K562 (cell line): ENCODE results near the gene AGO1. TPM values are rescaled to one million over a fixed set of nuclear protein-coding genes. Genes with fewer than 3 reads are reported as not detected.

Experiments used
- ATAC-seq: fragments of 200-7000 bp; cut with Tn5 transposase; 3 replicates; pipeline ENCODE4 v1.9.1; 2020; ENCODE audit warnings: moderate library complexity
- BruUV-seq: library from RNA; stranded (reverse); fragments of 400-500 nt; replicated peaks from 2 replicates; lab custom pipeline; 2021; lab: Mats Ljungman, UMichigan
- CTCF ChIA-PET: fragments of 300-600 bp; formaldehyde crosslinking; extraction: SDS; loops from one replicate; lab custom pipeline; 2021; ENCODE audit warnings: low intra/inter-chr PET ratio; lab: Yijun Ruan, JAX
- POLR2A ChIA-PET: fragments of 300-600, 350-650 bp; sonication (Branson Sonifier 250); formaldehyde crosslinking; extraction: SDS; loops from one replicate; lab custom pipeline; 2021; ENCODE audit warnings: antibody characterized with exemption, inconsistent platforms; lab: Yijun Ruan, JAX
- DNase-seq, 4 experiments: peaks; one replicate each; pipeline versions ENCODE4 v3.0.0 to v3.0.0-alpha.2; 2011 to 2018; ENCODE audit warnings: low spot score in 3 of 4, mixed read lengths in 3 of 4; ENCODE audit errors: extremely low read depth in 1 of 4
- FAIRE-seq: peaks from 2 replicates; lab custom pipeline; 2011; peaks lifted over from hg19 to GRCh38; lab: Jason Lieb, UNC
- H2AFZ ChIP-seq: 2 replicates; pipeline ENCODE4 v1.6.0; 2011; ENCODE audit warnings: low read depth, low read length, control low read depth, inconsistent platforms
- H3K27ac ChIP-seq: fragments of 200-600 bp; 3 replicates; pipeline ENCODE4 v1.8.0; 2011; ENCODE audit warnings: low read depth, mild to moderate bottlenecking, control low read depth, inconsistent platforms, low read length, moderate library complexity, mixed read lengths; ENCODE audit errors: extremely low read depth
- H3K27me3 ChIP-seq, 2 experiments: fragments of 300-600 bp in 1 of 2; 2 replicates in 1 of 2; 3 replicates in 1 of 2; pipeline versions ENCODE4 v1.6.0 to v1.8.0; 2011; ENCODE audit warnings: inconsistent platforms in 2 of 2, low read length in 2 of 2, mild to moderate bottlenecking in 1 of 2, mixed read lengths in 1 of 2, moderate library complexity in 1 of 2; ENCODE audit not compliant: control insufficient read depth in 2 of 2, insufficient read depth in 2 of 2
- H3K36me3 ChIP-seq: fragments of 300-600 bp; 3 replicates; pipeline ENCODE4 v1.8.0; 2011; ENCODE audit warnings: mild to moderate bottlenecking, low read length, inconsistent platforms; ENCODE audit not compliant: control insufficient read depth, insufficient read depth
- H3K4me1 ChIP-seq, 2 experiments: fragments of 200-600 bp in 1 of 2; replicated peaks in 1 of 2; 2 replicates in 1 of 2; 3 replicates in 1 of 2; pipeline versions ENCODE4 v1.5.1 to v1.8.0; 2011; ENCODE audit warnings: inconsistent platforms in 2 of 2, low read length in 2 of 2, mild to moderate bottlenecking in 1 of 2, mixed read lengths in 1 of 2, moderate library complexity in 1 of 2; ENCODE audit not compliant: control insufficient read depth in 2 of 2, insufficient read depth in 2 of 2
- H3K4me2 ChIP-seq: 2 replicates; pipeline ENCODE4 v1.6.1; 2011; ENCODE audit warnings: low read length, control low read depth, inconsistent platforms, mixed read lengths; ENCODE audit not compliant: insufficient read depth
- H3K4me3 ChIP-seq: fragments of 200-600 bp; sonication (generic), shearing (Covaris generic); 2 replicates; pipeline ENCODE4 v1.5.1; 2016; ENCODE audit warnings: control low read depth, inconsistent platforms
- H3K79me2 ChIP-seq: fragments of 200-600 bp; 3 replicates; pipeline ENCODE4 v1.8.0; 2011; ENCODE audit warnings: low read length, inconsistent platforms; ENCODE audit not compliant: control insufficient read depth, insufficient read depth
- H3K9ac ChIP-seq, 2 experiments: 2 replicates each; pipeline versions ENCODE4 v1.6.0 to v1.6.1; 2011; ENCODE audit warnings: low read depth in 2 of 2, low read length in 2 of 2, control low read depth in 1 of 2, inconsistent platforms in 1 of 2, mild to moderate bottlenecking in 1 of 2, mixed read lengths in 1 of 2; ENCODE audit not compliant: insufficient read depth in 1 of 2
- H3K9me1 ChIP-seq: one replicate; pipeline ENCODE4 v1.6.0; 2011; ENCODE audit warnings: inconsistent platforms, mild to moderate bottlenecking, low read length, moderate library complexity; ENCODE audit not compliant: control insufficient read depth, insufficient read depth
- H3K9me3 ChIP-seq: replicated peaks from 2 replicates; pipeline ENCODE4 v1.5.1; 2011; ENCODE audit warnings: low read depth, low read length, inconsistent platforms; ENCODE audit not compliant: control insufficient read depth, insufficient read depth
- H4K20me1 ChIP-seq: replicated peaks from 2 replicates; pipeline ENCODE4 v1.6.1; 2011; ENCODE audit warnings: low read length, inconsistent platforms, mixed read lengths; ENCODE audit not compliant: control insufficient read depth, insufficient read depth
- ELF2 ChIP-seq: fragments of 250-450 bp; sonication (Bioruptor Pico); IDR thresholded peaks from 2 replicates; pipeline ENCODE4 v1.5.0; 2021; ENCODE audit warnings: mild to moderate bottlenecking
- POLR2G ChIP-seq: fragments of 200-400 bp; formaldehyde crosslinking; IDR thresholded peaks from 2 replicates; pipeline ENCODE4 v1.6.1; 2017; ENCODE audit warnings: low read depth, mild to moderate bottlenecking, antibody characterized with exemption, low read length, moderate library complexity
- RBFOX2 ChIP-seq: fragments of 200-400 bp; formaldehyde crosslinking; IDR thresholded peaks from 2 replicates; pipeline ENCODE4 v1.6.1; 2017; ENCODE audit warnings: low read depth, mild to moderate bottlenecking, low read length, moderate library complexity
- SAFB ChIP-seq: fragments of 200-400 bp; formaldehyde crosslinking; IDR thresholded peaks from 2 replicates; pipeline ENCODE4 v1.6.1; 2017; ENCODE audit warnings: low read depth, low read length, borderline replicate concordance
- SOX6 ChIP-seq: fragments of 450-650 bp; IDR thresholded peaks from 2 replicates; pipeline ENCODE4 v1.6.1; 2014; ENCODE audit warnings: mild to moderate bottlenecking
- SRF ChIP-seq, 2 experiments: fragments of 250-450, 450-650 bp in 1 of 2; sonication (Bioruptor Pico) in 1 of 2; sonication (generic) in 1 of 2; formaldehyde crosslinking; IDR thresholded peaks; 2 replicates each; pipeline versions ENCODE4 v1.5.0 to v1.5.1; 2020 to 2022; ENCODE audit warnings: mild to moderate bottlenecking in 1 of 2, missing genetic modification reagents in 1 of 2
- WGBS: fragments of 100-300 bp; shearing (Covaris generic); methylation state at CpG from one replicate; pipeline ENCODE4 v1.1.6; 2016; ENCODE audit warnings: low coverage, mixed read lengths; ENCODE audit not compliant: insufficient coverage; ENCODE audit errors: missing lambda C conversion rate; 5-methylcytosine and 5-hydroxymethylcytosine counted together
- in situ Hi-C: fragments of 300-500 bp; cut with MboI; formaldehyde crosslinking; loops from 4 replicates; pipeline ENCODE4 v1.15.0; 2018; ENCODE audit warnings: inconsistent platforms, mixed read lengths
- intact Hi-C: fragments of 100-400 bp; cut with micrococcal nuclease; formaldehyde crosslinking; loops from 2 replicates; pipeline ENCODE4 v1.14.2; 2022
- polyA plus RNA-seq, 8 experiments: library from polyadenylated mRNA; depleted of rRNA in 4 of 8; stranded (reverse) in 5 of 8; unstranded in 3 of 8; fragments of >200 nt; fragmentation: Nextera tagmentation in 2 of 8; fragmentation: Illumina TruSeq in 1 of 8; extraction: Ambion mirVana in 2 of 8; extraction: Trizol in 1 of 8; gene quantifications; 2 replicates each; pipeline versions ENCODE4 v1.2.1 to v1.2.3, GENCODE V29; 2011 to 2014; ENCODE audit warnings: inconsistent platforms in 1 of 8, missing spikeins in 1 of 8
- total RNA-seq, 7 experiments: library from RNA; depleted of rRNA in 6 of 7; stranded (reverse); fragments of >200 nt in 6 of 7; fragmentation: Illumina TruSeq in 2 of 7; extraction: Trizol in 2 of 7; gene quantifications; 2 replicates each; pipeline versions ENCODE4 v1.2.1 to v1.2.3, GENCODE V29; 2011 to 2021; ENCODE audit warnings: low replicate concordance in 1 of 7

Gene AGO1
- total and polyA plus RNA-seq, 9 of the 15 experiments (the other 6 are each of a cell fraction or from before 2014, with no cell fraction given): 7.3 to 64.2 (median 26.0) TPM

DNA sequence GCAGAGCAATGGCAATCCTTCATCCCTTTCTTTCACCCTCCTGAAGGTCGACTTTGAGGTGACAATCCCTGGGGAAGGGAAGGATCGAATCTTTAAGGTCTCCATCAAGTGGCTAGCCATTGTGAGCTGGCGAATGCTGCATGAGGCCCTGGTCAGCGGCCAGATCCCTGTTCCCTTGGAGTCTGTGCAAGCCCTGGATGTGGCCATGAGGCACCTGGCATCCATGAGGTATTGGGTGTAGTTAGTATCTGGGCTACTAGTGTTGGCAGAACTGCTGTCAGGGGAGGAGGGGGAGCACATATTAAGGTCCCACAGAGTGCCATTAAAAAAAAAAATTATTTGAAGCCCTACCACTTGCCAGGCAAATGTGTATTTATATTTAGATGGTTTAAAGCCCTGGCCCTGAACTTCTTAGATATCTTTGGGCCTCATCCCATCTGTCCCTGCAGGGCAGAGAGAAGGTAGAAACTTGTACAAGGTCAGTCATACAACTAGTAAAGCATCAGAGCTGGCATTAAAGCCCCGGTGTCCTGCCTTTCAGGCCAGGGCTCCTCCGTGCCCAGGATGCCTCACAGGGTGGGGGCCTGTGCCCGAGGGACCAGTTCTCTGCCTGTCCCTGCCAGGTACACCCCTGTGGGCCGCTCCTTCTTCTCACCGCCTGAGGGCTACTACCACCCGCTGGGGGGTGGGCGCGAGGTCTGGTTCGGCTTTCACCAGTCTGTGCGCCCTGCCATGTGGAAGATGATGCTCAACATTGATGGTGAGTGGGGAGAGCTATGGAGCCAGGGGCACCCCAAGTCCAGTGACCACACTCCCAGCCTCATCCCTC, 10.3 kb downstream of the AGO1 start:
- no peak for DNase-seq
- no peak overlapping the region; a peak in 1 of 4 replicates for H3K9ac ChIP-seq
- no TSS peak for BruUV-seq
- H3K27ac ChIP-seq: no peak overlapping the region
- no peak overlapping the region for H2AFZ ChIP-seq
- TF ChIP-seq RBFOX2 (0 out of 2 replicates have a peak, but pooled peaks have one; percentile 23), SAFB (no peak), ELF2 (CRISPR knock-in tag) (no peak), POLR2G (peak; percentile 51; the same call in 1 of the 2 replicates), SRF (CRISPR knock-in tag; IDR thresholded peaks at IDR 0.05) (no peak), SOX6 (no peak)
- TF ChIP-seq, all 486 proteins: peak for 2
- no peak overlapping the region for H3K4me2 ChIP-seq
- peaks cover 91% of the 10 kb centered on the region for H3K36me3 ChIP-seq
- no peaks in the 10 kb centered on the region for H3K9me1 ChIP-seq
- intact Hi-C loops (no loop called here), in situ Hi-C loops (no loop called here)
- FAIRE-seq: no peak
- no peaks in the 10 kb centered on the region for H3K27me3 ChIP-seq
- peaks cover 12 to 13% of the 10 kb centered on the region in 2 experiments; a peak in 4 of 5 replicates for H3K4me1 ChIP-seq
- no peak overlapping the region for H3K4me3 ChIP-seq
- WGBS: 91% methylated on average over 14 of the region's 14 CpGs
- peaks cover 20% of the 10 kb centered on the region for H3K79me2 ChIP-seq
- H4K20me1 ChIP-seq: peaks cover 24% of the 10 kb centered on the region
- ChIA-PET CTCF (interaction anchor here (0.6 kb wide), 1 partner anchor 172 kb away, joined by 3 read pairs; no protein-coding TSS in a partner anchor), POLR2A (interaction anchor here (0.6 to 1.8 kb wide), 4 partner anchors 12 to 255 kb away, joined by 3 to 5 read pairs (median 4); no protein-coding TSS in a partner anchor)
- no peak for ATAC-seq
- H3K9me3 ChIP-seq: no peaks in the 10 kb centered on the region
